NOMO-1 (cell line): ENCODE data around the gene PCDHGB5.

ENCODE experiments used
- DNase-seq, 2 experiments: peaks; one replicate each; lab custom pipeline; 2025; ENCODE audit not compliant: unreplicated experiment in 2 of 2; lab: John Stamatoyannopoulos, UW

Gene PCDHGB5

DNA sequence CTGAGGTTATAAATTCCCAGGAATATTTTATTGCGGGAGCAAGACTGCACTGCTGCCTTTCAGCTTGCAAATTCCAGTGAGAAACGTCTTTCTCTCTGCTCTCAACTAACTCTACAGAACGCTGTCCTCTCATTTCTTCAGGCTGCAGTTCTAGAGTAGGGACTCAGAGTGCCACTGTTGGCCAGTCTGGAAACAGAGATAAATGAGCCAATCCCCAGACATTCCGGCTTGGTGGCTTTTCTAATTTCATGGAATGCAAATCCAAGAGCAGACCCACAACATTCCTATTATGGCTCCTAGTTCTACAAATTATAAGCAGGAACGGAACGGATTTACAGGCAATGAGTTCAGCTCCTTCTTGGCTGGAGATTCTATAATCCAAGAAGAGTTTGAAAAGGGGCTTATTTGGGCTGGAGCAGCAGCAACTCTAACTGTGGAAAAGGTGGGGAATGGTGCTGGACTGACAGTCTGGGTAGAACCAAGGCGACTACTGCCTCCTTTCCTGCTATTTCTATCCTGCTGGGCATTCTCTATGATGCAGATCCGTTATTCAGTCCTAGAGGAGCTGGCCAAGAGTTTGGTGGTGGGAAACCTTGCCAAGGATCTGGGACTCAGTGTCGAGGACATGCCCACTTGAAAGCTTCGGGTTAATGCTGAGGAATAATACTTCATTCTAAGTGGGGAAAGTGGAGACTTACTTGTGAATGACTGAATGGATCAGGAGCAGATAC is 41.8 kb downstream of the PCDHGB5 start:
- DNase-seq: no peak

DNA sequence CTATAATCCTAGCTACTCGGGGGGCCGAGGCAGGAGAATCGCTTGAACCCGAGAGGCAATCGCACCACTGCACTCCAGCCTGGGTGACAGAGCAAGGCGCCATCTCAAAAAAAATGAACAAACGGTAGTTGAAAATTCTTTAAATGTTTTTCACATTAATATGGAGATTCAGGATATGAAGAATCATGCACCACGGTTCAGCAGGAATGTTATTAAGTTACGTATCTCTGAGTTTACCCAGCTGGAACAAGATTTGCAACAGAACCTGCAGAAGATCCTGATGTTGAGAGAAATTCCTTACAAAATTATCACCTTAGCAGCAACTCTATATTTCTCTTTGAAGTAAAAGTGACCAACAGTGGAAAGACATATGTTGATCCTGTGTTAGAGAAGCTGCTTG is 42.6 kb downstream of the PCDHGB5 start:
- no peak for DNase-seq

DNA sequence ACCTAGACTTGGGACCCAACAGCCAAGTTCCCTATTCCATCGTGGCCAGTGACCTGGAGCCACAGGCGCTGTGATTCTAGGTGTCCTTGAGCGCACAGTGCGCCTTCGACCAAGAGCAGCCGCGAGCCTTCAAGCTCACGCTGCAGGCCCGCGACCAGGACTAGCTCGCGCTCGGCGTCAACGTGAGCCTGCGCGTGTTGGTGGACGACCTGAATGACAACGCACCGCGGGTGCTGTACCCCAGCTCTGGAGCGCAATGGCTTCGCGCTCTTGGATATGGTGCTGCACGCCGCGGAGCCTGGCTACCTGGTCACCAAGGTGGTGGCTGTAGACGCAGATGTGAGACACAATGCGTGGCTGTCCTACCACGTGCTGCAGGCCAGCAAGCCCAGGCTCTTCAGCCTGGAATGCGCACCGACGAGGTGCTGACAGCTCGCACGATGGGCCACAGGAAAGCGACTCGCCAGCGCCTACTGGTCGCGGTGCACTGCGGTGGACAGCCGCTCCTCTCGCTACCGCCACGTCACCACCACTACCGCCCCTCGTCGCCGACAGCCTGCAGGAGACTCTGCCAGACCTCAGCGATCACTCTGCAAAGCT is 43.9 kb downstream of the PCDHGB5 start:
- no peak for DNase-seq
